ENCODE results near the gene NR5A1.

NR5A1 gene

GRCh38 chr9:124483481-124483880 lies 23.7 kb downstream of the NR5A1 start:
- no peak for DNase-seq

DNA sequence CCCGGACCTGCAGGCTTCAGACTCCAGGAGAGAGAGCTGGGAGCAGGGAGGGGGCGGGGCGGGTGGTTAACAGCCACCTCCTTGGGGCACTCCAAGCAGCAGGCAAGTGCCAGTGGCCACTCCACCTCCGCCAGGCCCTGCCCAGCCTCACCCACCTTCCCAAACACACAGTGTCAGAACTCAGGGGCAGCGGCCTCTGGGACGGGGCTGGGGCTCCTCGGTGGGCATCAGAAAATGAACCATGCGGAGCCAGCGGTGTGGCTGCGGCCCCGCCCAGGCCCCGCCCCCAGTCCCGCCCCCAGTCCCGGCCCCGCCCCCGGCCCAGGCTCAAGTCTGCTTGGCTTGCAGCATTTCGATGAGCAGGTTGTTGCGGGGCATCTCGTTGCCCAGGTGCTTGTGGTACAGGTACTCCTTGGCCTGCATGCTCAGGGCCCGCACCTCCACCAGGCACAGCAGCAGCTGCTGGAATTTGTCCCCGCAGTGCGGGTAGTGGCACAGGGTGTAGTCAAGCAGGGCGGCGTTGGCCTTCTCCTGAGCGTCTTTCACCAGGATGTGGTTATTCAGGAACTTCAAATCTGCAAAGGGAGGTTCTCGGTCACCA lies 24.7 kb downstream of the NR5A1 start:
- no peak for DNase-seq

GRCh38 chr9:124481115-124481514 lies 26.1 kb downstream of the NR5A1 start:
- DNase-seq, result no peak

GRCh38 chr9:124480621-124480981 lies 26.6 kb downstream of the NR5A1 start:
- DNase-seq, result no peak

DNA sequence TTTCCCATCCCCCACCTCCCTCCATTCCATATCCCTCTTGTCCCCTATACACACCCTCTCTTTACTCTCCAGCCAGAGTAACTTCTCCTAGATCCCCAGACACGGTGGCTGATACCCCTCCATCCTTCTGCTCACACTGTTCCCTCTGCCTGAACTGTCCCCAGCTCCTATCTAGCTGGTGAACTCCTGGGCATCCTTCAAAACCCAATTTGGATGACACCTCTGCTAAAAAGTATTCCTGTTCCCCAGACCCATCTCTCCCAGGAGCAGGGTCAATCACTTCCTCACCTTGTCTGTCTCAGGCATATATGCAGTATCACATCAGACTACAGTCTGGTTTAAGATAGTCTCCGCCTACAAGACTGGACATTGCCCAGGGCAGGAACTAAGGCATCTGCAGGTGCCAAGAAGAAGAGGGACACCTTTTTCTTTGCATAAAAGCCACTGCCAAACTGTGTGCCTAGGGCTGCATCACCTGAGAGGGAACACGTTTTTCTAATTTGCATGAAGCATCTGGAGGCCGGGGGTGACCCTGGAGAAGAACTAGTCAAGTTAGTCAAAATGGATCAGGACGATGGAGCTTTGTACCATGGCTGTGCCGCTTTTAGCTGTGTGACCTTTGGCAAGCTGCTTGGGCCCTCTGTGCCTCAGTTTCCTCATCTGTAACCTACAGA lies 27.1 kb downstream of the NR5A1 start:
- DNase-seq, result no peak

DNA sequence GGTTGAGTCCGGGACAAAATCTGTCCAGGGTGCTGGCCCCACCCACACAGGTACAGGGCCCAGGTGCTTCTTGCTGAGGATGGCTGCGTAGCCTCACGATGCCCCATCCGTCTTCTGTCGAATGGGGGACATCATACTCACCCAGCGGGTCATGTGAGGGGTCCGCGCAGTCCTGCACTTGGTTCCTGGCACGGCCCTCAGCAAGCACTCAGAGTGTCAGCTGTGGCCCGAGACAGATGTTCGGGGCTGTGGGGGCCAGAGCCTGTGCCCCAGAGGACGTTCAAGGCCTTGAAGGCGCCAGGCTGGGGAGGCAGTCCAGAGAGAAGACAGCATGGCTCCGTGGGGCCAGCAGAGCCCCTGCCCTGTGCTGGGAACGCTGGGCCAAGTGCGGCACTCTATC lies 27.8 kb downstream of the NR5A1 start:
- DNase-seq, result no peak

GRCh38 chr9:124478354-124478753 lies 28.8 kb downstream of the NR5A1 start:
- no peak for DNase-seq

- peak in 7 of 56 donors; percentile 5 to 55 (median 18) for DNase-seq
Measured at GRCh38 chr9:124477648-124478285, 29.4 kb downstream of the NR5A1 start.

DNA sequence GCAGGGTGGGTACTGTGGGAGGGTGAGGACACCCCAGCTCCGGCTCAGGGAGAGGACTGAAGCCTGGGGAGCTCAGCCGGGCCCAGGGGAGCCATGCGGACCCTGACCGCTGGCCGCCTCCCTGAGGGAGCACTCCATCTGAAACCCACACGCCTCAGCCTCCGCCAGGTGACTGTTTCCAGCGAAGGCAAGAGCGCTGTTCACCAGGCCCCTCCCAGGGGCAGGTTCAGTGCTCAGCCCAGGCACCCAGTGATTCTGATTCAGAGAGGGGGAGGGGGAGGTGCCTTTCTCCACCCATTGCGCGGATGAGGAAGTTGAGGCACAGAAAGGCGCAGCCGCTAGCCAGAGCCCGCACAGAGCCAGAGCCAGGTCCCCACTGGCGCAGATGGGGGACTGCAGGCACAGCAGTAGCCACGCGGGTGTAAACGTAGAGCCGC lies 30.0 kb downstream of the NR5A1 start:
- DNase-seq, result peak in 5 of 56 donors; percentile 3 to 55 (median 12)

DNA sequence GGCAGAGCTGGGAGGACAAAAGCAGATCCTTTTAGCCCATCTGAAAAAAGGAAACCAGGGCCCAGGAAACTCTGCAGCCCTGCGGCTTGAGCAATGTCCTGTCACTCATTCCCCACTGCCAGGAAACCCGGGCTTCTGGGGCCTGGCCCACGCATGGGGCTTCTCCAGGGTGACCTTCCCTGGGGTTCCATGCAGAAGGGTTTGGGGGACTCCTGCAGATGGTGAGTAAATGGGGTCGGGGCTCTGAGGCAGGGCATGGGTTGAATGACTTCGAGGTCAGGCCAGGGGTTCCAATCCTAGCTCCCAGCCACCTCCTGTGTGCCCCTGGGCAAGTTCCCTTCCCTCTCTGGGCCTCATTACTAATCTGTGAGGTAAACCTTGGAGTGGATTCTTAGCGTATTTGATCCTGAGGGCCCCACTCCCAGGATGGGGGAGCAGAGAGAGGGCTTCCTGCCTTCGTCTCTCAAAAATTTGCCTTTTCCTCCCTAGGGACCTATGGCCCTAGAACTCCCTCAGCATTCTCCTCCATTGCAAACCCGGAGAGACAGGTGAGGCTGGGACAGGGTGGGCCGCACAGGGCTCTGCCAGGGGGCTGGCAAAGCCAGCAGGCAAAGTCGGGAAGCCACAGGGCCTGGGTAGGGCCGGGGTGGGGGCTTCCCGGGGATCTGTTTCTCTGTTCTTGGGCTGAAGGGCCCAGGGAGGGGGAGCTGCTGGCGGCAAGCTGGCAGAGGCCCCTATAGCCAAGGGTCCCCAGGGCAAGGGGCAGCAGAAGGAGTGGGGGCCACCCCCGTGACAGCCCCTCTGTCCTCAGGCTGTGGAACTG lies 31.1 kb downstream of the NR5A1 start:
- DNase-seq, result no peak

GRCh38 chr9:124475158-124475867 lies 31.9 kb downstream of the NR5A1 start:
- no peak for DNase-seq

DNA sequence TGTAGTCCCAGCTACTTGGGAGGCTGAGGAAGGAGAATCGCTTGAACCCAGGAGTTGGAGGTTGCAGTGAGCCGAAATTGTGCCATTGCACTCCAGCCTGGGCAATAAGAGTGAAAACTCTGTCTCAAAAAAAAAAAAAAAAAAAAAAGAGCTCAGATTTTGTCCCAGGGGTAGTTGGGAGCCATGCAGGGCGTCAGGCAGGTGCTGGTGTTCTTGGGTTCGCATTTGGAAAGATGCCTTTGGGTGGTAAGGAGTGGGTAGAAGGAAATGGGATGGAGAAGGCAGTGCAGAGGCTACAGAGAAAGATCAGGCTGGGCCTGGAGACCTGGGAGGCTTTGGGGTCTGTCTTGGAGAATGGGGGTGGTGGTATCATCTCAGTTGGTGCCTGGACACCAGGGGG lies 33.0 kb downstream of the NR5A1 start:
- no peak for DNase-seq

DNA sequence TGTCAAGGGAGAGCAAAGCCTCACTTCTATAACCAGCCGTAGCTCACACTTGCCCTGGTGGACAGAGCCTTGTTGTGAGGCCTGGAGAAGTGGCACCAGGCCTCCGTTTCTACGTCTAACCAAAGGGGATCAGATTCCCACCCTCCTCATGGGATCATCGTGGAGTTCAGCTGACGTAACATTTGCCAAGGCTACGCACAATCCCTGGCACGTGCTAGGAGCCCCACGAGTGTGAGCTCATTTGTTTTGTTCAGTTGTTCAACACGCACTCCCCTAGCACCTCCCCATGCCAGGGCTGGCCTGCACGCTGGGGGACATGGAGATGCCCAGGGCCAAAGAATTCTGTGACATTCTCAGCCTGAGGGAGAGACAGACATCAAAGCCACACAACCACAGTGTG lies 33.9 kb downstream of the NR5A1 start:
- DNase-seq, result no peak

DNA sequence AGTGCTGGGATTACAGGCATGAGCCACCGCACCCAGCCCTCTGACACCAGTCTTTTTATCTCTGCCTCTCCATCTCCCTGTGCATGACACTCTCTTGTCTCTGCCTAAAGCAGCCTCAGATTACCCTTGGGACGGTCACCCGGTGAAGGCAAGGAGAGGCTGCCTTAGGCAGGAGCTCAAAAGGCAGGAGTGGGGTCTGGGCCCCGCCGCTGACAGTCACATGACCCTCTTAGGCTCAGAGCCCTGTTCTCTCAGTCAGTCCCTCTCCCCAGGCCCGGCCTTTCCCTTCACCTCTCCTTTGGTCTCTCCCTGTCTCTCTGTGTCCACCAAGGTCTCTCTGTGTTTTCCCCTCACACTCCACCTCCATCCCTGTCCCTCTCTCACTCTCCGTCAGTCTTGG lies 34.4 kb downstream of the NR5A1 start:
- no peak for DNase-seq

- no peak for DNase-seq
Measured at GRCh38 chr9:124471761-124472160, 35.4 kb downstream of the NR5A1 start.

DNA sequence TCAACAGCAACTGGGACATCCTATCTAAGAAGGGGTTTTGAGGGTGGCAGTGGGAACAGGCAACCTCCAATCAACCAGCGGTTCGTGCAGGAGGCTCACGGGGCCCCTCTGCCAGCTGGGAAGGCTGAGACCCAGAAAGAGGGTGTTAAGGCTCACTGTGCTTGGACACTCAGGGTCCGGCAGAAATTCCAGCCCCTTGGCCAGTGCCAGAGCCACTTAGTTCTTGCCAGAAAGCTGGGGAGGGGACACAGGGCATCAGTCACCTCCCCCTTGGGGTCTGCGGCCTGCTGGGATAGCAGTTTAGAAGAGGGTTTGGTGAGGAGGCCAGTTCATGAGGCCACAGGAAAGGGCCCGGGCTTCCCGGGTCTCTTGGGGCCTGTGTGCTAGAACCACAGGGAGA lies 36.5 kb downstream of the NR5A1 start:
- no peak for DNase-seq

DNA sequence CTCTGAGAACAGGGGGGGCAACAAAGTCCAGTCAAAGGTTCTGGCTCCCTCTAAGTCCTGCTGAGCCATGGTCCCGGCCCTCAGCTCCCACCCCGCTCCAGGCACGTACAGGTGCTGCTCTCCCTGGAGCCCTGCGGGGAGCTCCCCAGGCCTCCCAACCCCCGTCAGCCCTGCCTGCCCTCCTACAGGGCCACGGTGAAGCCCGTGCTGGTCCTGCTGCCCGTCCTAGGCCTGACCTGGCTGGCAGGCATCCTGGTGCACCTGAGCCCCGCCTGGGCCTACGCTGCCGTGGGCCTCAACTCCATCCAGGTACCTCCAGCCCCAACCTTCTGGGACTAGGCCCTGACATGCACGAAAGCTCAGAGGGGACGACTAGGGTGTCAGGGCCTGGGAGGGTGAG lies 36.9 kb downstream of the NR5A1 start:
- no peak for DNase-seq

DNA sequence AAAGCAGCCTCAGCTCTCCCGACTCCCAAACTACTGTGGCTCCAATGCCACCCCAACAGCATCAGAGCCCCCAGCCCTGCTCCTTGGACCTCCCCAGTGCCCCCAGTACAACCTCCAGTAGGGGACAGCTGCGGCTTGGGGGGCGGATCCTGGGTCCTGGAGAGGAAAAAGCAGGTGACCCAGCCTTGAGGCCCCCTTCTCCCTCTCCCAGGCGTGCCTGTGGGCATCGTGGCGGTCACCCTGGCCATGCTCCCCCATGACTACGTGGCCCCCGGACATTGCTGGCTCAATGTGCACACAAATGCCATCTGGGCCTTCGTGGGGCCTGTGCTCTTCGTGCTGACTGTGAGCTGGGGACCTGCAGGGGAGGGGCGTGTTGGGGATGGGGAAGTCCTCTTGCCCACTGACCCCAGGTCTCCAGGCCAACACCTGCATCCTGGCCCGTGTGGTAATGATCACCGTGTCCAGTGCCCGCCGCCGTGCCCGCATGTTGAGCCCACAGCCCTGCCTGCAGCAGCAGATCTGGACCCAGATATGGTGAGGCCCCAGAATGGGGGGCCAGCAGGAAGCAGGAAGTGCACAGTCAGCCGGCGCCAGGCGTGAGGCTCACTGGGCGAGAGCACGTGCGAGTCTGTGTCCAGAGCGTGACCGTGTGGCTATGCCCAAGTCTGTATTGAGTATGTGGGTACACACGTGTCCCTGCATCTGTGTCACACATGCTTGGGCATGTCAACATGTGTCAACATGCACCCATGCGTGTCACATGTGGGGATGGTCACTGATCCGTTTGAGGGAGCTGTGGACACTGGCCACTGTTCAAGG lies 38.0 kb downstream of the NR5A1 start:
- DNase-seq, result no peak

DNA sequence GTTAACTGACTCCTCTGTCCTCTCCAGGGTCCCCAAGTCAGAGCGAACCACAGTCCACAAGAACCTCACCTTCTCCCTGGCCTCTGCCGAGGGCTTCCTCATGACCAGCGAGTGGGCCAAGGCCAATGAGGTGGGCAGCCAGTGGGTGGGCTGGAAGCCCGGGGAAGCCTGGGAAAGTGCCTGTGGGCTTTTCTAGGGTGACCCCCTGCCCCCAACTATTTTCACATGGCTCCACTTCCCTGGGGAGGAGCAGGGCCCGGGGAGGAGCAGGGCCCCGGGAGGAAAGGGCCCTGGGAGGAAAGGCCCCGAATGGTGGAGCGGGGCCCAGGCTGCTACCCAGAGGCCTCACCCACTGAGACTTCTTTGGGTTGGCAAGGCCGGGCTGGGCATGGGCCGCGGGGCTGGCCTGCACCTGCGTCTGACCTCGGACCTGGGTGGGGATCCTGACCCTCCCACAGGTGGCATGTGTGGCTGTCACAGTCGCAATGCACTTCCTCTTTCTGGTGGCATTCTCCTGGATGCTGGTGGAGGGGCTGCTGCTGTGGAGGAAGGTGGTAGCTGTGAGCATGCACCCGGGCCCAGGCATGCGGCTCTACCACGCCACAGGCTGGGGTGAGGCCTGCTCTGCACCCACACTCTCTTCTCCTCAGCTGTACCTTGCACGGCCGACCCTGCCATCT lies 39.0 kb downstream of the NR5A1 start:
- no peak for DNase-seq
